Neutrophil (primary cell): ENCODE measurements around the gene CCL8.

Source experiments
- H3K27ac ChIP-seq: fragments of 200-600 bp; sonication (generic); 2 replicates; pipeline ENCODE4 v1.5.1; 2016; ENCODE audit warnings: mild to moderate bottlenecking, moderate library complexity
- H3K27me3 ChIP-seq: fragments of 200-600 bp; sonication (generic); 2 replicates; pipeline ENCODE4 v1.6.0; 2016; ENCODE audit warnings: mild to moderate bottlenecking
- H3K36me3 ChIP-seq: fragments of 200-600 bp; sonication (generic); 2 replicates; pipeline ENCODE4 v1.5.1; 2017
- H3K4me1 ChIP-seq, 2 experiments: fragments of 200-600 bp in 1 of 2; sonication (generic) in 1 of 2; 1 replicate in 1 of 2; 2 replicates in 1 of 2; pipeline versions ENCODE4 v1.5.1 to v1.6.1; 2013 to 2016; ENCODE audit warnings: low read depth in 1 of 2, low read length in 1 of 2, mild to moderate bottlenecking in 1 of 2, moderate library complexity in 1 of 2; ENCODE audit not compliant: control insufficient read depth in 1 of 2, insufficient read depth in 1 of 2
- H3K4me3 ChIP-seq, 2 experiments: fragments of 200-600 bp in 1 of 2; sonication (generic) in 1 of 2; 1 replicate in 1 of 2; 2 replicates in 1 of 2; pipeline ENCODE4 v1.5.1; 2013 to 2016; ENCODE audit warnings: low read depth in 1 of 2, low read length in 1 of 2, mild to moderate bottlenecking in 1 of 2, moderate library complexity in 1 of 2
- H3K9me3 ChIP-seq: fragments of 200-600 bp; sonication (generic); 2 replicates; pipeline ENCODE4 v1.5.1; 2016
- CTCF ChIP-seq: fragments of 200-600 bp; sonication (generic); IDR thresholded peaks from 2 replicates; pipeline ENCODE4 v1.5.1; 2016; ENCODE audit warnings: antibody characterized with exemption

The CCL8 gene

GRCh38 chr17:34285286-34285792, 33.9 kb upstream of the CCL8 start, which contains the start of gene CCL11:
TSS of gene CCL11 (plus strand) at chr17:34285742. CDS start at chr17:34285809, 67 bp downstream.
- no peak for TF ChIP-seq CTCF
- H3K4me1 ChIP-seq: no peaks in the 10 kb centered on the region
- H3K4me3 ChIP-seq: no peak within 1 kb of the TSS
- H3K36me3 ChIP-seq: no peaks in the 10 kb centered on the region
- no peak within 1 kb of the TSS for H3K27ac ChIP-seq
- H3K27me3 ChIP-seq: peaks cover 21% of the 10 kb centered on the region
- no peaks in the 10 kb centered on the region for H3K9me3 ChIP-seq

- Histone ChIP-seq H3K27me3 (peaks cover 21% of the 10 kb centered on the region), H3K4me1 (no peaks in the 10 kb centered on the region), H3K9me3 (no peaks in the 10 kb centered on the region), H3K4me3 (no peak overlapping the region), H3K27ac (no peak overlapping the region), H3K36me3 (no peaks in the 10 kb centered on the region)
- TF ChIP-seq CTCF: no peak
Observed at GRCh38 chr17:34287875-34288274, 31.4 kb upstream of the CCL8 start.

GRCh38 chr17:34290586-34290985, 28.6 kb upstream of the CCL8 start:
- TF ChIP-seq CTCF: no peak
- no peak overlapping the region for H3K4me3 ChIP-seq
- H3K27me3 ChIP-seq: peaks cover 13% of the 10 kb centered on the region
- H3K4me1 ChIP-seq: no peaks in the 10 kb centered on the region
- H3K36me3 ChIP-seq: no peaks in the 10 kb centered on the region
- no peaks in the 10 kb centered on the region for H3K9me3 ChIP-seq
- no peak overlapping the region for H3K27ac ChIP-seq

GRCh38 chr17:34291721-34292348, 27.4 kb upstream of the CCL8 start:
- Histone ChIP-seq H3K4me3 (no peak overlapping the region), H3K27ac (no peak overlapping the region), H3K36me3 (no peaks in the 10 kb centered on the region), H3K4me1 (no peaks in the 10 kb centered on the region), H3K9me3 (no peaks in the 10 kb centered on the region), H3K27me3 (peaks cover 10% of the 10 kb centered on the region)
- no peak for TF ChIP-seq CTCF

- Histone ChIP-seq H3K27ac (no peak overlapping the region), H3K4me3 (no peak overlapping the region), H3K36me3 (no peaks in the 10 kb centered on the region), H3K9me3 (no peaks in the 10 kb centered on the region), H3K27me3 (no peaks in the 10 kb centered on the region), H3K4me1 (no peaks in the 10 kb centered on the region)
- TF ChIP-seq CTCF: no peak
Observed at GRCh38 chr17:34299027-34299426, 20.2 kb upstream of the CCL8 start.
